ENCODE data around the gene SMC5. TPM values are rescaled to one million over a fixed set of nuclear protein-coding genes. Genes with fewer than 3 reads are reported as not detected.

SMC5 gene
- total RNA-seq, 4 donors from 2014 or later = 15.1 to 26.7 (median 19.1) TPM

DNA sequence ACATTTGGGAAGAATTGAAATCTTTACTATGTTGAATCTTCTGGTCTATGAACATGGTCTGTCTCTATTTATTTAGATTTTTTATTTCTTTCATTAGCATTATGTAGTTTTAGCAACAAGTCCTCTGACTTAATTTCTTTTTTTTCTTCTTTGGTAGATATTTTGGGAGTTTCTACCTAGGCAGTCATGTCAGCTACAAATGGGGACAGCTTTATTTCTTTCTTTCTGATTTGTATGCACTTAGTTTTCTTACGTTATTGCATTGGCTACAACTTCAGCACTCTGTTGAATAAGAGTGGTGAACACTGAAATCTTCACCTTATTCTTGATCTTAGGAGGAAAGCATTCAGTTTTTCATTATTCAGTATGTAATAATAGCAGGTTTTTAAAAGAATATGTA is 33.5 kb downstream of the SMC5 start:
- no peak overlapping the region for H3K4me3 ChIP-seq (ENCODE audit: low read depth, poor library complexity, severe bottlenecking)
- no peak for TF ChIP-seq POLR2A (IDR thresholded peaks at IDR 0.05)
- TF ChIP-seq, protein P1, sequence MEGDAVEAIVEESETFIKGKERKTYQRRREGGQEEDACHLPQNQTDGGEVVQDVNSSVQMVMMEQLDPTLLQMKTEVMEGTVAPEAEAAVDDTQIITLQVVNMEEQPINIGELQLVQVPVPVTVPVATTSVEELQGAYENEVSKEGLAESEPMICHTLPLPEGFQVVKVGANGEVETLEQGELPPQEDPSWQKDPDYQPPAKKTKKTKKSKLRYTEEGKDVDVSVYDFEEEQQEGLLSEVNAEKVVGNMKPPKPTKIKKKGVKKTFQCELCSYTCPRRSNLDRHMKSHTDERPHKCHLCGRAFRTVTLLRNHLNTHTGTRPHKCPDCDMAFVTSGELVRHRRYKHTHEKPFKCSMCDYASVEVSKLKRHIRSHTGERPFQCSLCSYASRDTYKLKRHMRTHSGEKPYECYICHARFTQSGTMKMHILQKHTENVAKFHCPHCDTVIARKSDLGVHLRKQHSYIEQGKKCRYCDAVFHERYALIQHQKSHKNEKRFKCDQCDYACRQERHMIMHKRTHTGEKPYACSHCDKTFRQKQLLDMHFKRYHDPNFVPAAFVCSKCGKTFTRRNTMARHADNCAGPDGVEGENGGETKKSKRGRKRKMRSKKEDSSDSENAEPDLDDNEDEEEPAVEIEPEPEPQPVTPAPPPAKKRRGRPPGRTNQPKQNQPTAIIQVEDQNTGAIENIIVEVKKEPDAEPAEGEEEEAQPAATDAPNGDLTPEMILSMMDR (IDR thresholded peaks at IDR 0.05) = no peak
- intact Hi-C loops (cut with DNase I; ENCODE audit: low total_unique reads) = no loop called here
- DNase-seq (ENCODE audit: low spot score in 2 of 2) = no peak
- WGBS, 2 donors = 98 to 100% methylated on average over 1 of the region's 1 CpG

DNA sequence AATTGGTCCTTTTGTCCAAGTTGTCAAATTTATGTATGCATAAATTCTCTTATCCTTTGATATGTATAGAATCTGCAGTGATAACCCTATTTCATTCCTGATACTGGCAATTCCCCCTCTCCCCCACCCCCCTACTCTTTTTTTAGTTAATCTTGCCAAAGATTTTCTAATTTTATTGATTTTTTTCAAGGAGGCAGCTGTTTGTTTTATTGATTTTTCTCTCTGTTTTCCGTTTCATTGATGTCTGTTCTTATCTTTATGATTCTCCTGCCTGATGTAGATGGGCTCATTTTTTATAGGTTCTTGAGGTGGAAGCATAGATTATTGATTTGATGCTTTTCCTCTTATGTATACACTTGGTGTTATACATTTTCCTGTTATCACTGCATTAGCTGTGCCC is 34.4 kb downstream of the SMC5 start:
- intact Hi-C loops (cut with DNase I; ENCODE audit: low total_unique reads) = no loop called here
- no peak overlapping the region for H3K4me3 ChIP-seq (ENCODE audit: low read depth, poor library complexity, severe bottlenecking)
- DNase-seq (ENCODE audit: low spot score in 2 of 2) = no peak
- TF ChIP-seq POLR2A (IDR thresholded peaks at IDR 0.05) = no peak
- TF ChIP-seq, protein P1 (IDR thresholded peaks at IDR 0.05) = no peak
- WGBS, 2 donors = 100% methylated on average over 1 of the region's 1 CpG

DNA sequence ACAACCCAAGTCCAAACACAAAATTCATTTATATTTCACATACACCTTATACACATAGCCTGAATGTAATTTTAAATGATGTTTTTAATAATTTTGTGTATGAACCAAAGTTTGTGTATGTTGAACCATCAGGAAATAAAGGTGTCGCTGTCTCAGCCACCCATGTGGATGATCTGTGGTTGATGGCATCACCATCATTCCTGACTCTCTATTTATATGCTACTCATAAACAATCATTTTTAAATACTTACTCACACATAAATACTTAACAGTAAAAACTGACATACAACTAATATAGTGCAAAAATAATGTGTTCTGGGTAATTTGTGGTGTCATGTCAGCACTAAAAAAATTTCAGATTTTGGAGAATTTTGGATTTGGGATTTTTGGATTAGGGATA is 38.4 kb downstream of the SMC5 start:
- TF ChIP-seq, protein P1 (IDR thresholded peaks at IDR 0.05) = no peak
- TF ChIP-seq POLR2A (IDR thresholded peaks at IDR 0.05) = no peak
- DNase-seq (ENCODE audit: low spot score in 2 of 2) = no peak
- intact Hi-C loops (cut with DNase I; ENCODE audit: low total_unique reads) = no loop called here
- H3K4me3 ChIP-seq (ENCODE audit: low read depth, poor library complexity, severe bottlenecking) = no peak overlapping the region
- 98% methylated on average over 1 of the region's 1 CpG for WGBS, 2 donors

DNA sequence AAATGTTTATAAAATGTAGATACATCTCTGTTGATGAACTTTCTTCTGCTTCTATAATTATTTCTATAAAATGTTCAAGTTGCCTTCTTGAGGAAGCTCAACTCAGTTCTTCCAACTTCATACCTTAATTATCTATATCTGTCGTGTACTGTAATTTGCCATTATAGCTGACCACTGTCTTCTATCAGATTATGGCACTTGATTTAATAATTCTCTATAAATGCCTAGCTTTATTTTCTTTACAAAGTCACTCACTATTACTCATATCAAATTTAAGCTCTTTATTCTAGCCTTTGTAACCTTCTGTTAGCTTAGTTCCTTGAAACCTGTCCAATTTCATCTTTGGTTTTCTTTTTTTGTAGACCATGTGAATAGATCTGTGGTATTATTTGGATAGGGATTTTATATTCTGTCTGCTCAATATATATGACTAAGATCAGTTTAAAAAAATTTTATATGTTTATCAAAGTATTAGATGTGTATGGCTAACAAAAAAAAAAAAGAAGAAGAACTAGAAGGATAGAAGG is 39.5 kb downstream of the SMC5 start:
- TF ChIP-seq, protein P1 (IDR thresholded peaks at IDR 0.05) = no peak
- no peak for TF ChIP-seq POLR2A (IDR thresholded peaks at IDR 0.05)
- intact Hi-C loops (cut with DNase I; ENCODE audit: low total_unique reads) = no loop called here
- no peak overlapping the region for H3K4me3 ChIP-seq (ENCODE audit: low read depth, poor library complexity, severe bottlenecking)
- 93 to 98% methylated on average over 1 of the region's 1 CpG for WGBS, 2 donors
- no peak for DNase-seq (ENCODE audit: low spot score in 2 of 2)

DNA sequence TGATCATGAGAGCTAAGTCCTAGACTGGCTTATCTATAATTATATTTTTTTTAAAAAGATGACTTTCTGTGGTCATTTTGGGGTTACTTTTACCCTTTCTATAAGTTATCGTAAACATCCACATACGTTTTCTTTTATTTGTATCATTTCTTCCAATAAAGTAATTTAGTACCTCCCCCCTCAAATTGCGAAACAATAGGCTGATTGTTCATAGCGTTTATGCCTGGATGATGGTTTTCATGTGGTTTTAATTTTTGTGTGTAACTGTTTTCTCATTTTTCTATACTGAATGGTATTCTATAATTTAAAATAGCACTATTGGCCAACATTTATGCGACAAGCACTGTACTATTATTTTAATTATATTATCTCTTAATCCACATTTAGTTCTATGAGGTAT is 44.5 kb downstream of the SMC5 start:
- intact Hi-C loops (cut with DNase I; ENCODE audit: low total_unique reads) = no loop called here
- WGBS, 2 donors = 66 to 67% methylated on average over 5 of the region's 5 CpGs
- no peak overlapping the region for H3K4me3 ChIP-seq (ENCODE audit: low read depth, poor library complexity, severe bottlenecking)
- TF ChIP-seq POLR2A (IDR thresholded peaks at IDR 0.05) = no peak
- TF ChIP-seq, protein P1 (IDR thresholded peaks at IDR 0.05) = no peak
- DNase-seq (ENCODE audit: low spot score in 2 of 2) = no peak

DNA sequence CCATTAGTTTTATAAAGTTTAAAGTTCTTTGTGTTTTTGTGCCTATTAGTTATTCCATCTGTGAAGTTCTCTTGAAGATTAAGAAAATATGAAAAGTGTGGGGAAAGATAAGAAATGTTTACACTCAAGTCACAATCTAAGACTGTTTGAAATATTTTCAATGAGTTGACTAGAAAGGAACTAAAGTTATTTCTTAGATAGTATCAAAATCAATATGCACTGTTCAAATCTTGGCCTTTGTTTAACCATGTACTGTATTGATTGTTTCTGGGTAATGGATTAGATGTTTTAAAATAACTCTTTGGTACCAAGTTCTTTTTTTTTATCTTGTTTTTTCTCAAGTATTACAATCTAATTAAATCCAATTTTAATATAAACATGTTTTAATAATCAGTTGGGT is 46.0 kb downstream of the SMC5 start:
- TF ChIP-seq, protein P1 (IDR thresholded peaks at IDR 0.05) = no peak
- no peak for TF ChIP-seq POLR2A (IDR thresholded peaks at IDR 0.05)
- DNase-seq (ENCODE audit: low spot score in 2 of 2) = no peak
- intact Hi-C loops (cut with DNase I; ENCODE audit: low total_unique reads) = no loop called here
- no peak overlapping the region for H3K4me3 ChIP-seq (ENCODE audit: low read depth, poor library complexity, severe bottlenecking)

Measured in lower leg skin (tissue), 4 donors.